ENCODE data around the gene CD2. TPM values are rescaled to one million over a fixed set of nuclear protein-coding genes. Genes with fewer than 3 reads are reported as not detected.

The CD2 gene
- total and polyA plus RNA-seq, 2 donors (not counting 3 experiments of a cell fraction or from before 2014, with no cell fraction given), result not detected

- H3K9ac ChIP-seq (replicated peaks; ENCODE audit: extremely low read depth, insufficient read depth, low read length), result no peak overlapping the region
- no peak overlapping the region for H2AFZ ChIP-seq (ENCODE audit: low read depth, low read length)
- no peak overlapping the region for H3K27ac ChIP-seq (ENCODE audit: insufficient read depth, low read depth, low read length)
- no peaks in the 10 kb centered on the region for H4K20me1 ChIP-seq (replicated peaks; ENCODE audit: control insufficient read depth, extremely low read depth, insufficient read depth, low read length)
- dilution Hi-C loops (cut with MboI; ENCODE audit: extremely low pct_ligation_motif_present, low sequenced_read_pairs) (no loop called here), intact Hi-C loops (cut with micrococcal nuclease) (no loop called here)
- H3K9me1 ChIP-seq (replicated peaks; ENCODE audit: control insufficient read depth, extremely low read depth, insufficient read depth, low read length), result no peaks in the 10 kb centered on the region
- H3K36me3 ChIP-seq (ENCODE audit: control insufficient read depth in 2 of 2, extremely low read depth in 1 of 2, insufficient read depth in 2 of 2, low read length in 2 of 2), result no peaks in the 10 kb centered on the region
- H3K4me2 ChIP-seq (ENCODE audit: insufficient read depth, low read length), result no peak overlapping the region
- H3K27me3 ChIP-seq (ENCODE audit: control insufficient read depth in 2 of 2, insufficient read depth in 2 of 2, low read length in 2 of 2), result no peaks in the 10 kb centered on the region
- H3K79me2 ChIP-seq (ENCODE audit: control insufficient read depth, insufficient read depth, low read length), result no peaks in the 10 kb centered on the region
- peaks cover 3% of the 10 kb centered on the region for H3K4me1 ChIP-seq (ENCODE audit: control insufficient read depth, extremely low read depth, insufficient read depth, low read length)
- DNase-seq (ENCODE audit: low read depth, low spot score) (no peak), FAIRE-seq (no peak)
- TF ChIP-seq EZH2 (IDR thresholded peaks at IDR 0.05; ENCODE audit: borderline replicate concordance, low read depth, low read length, severe bottlenecking) (no peak), MYC (IDR thresholded peaks at IDR 0.05; ENCODE audit: low read depth, low read length) (no peak), CTCF (IDR thresholded peaks at IDR 0.05; ENCODE audit: extremely low read depth in 1 of 2, insufficient read depth in 1 of 2, low read depth in 1 of 2, low read length in 2 of 2) (no peak), GATA2 (IDR thresholded peaks at IDR 0.05; ENCODE audit: insufficient read depth, insufficient read length, low read depth, low read length) (no peak), JUN (IDR thresholded peaks at IDR 0.05; ENCODE audit: borderline replicate concordance, insufficient read depth, insufficient read length, low read depth) (no peak), POLR2AphosphoS5 (IDR thresholded peaks at IDR 0.05; ENCODE audit: insufficient read depth, low read depth, low read length) (no peak), FOS (IDR thresholded peaks at IDR 0.05; ENCODE audit: borderline replicate concordance, insufficient read depth, low read length) (no peak), MAX (IDR thresholded peaks at IDR 0.05; ENCODE audit: insufficient read depth, insufficient read length) (no peak), POLR2A (IDR thresholded peaks at IDR 0.05; ENCODE audit: low read depth, low read length) (no peak)
- ChIA-PET CTCF (interaction anchor here (1.1 to 3.9 kb wide), 4 partner anchors 8 to 55 kb away, joined by 3 to 14 read pairs (median 5); no protein-coding TSS in a partner anchor), POLR2A (no interaction called here)
- no TSS peak for BruUV-seq (replicated peaks)
- H3K4me3 ChIP-seq (replicated peaks in 1 of 3; ENCODE audit: insufficient read depth in 1 of 3, low read depth in 1 of 3, low read length in 3 of 3), result no peak overlapping the region
- H3K9me3 ChIP-seq (replicated peaks; ENCODE audit: control insufficient read depth, insufficient read depth, low read length), result no peaks in the 10 kb centered on the region
Measured at GRCh38 chr1:116771997-116772647, 17.9 kb downstream of the CD2 start.
